ENCODE results near the gene STK35. TPM values are rescaled to one million over a fixed set of nuclear protein-coding genes. Genes with fewer than 3 reads are reported as not detected.
A peak's percentile ranks its signal among the peaks of the same experiment; 100 is the strongest.

STK35 gene
- total and polyA plus RNA-seq, 2 of the 13 experiments (the other 11 are each of a cell fraction or from before 2014, with no cell fraction given): 27.4 to 29.8 TPM

DNA sequence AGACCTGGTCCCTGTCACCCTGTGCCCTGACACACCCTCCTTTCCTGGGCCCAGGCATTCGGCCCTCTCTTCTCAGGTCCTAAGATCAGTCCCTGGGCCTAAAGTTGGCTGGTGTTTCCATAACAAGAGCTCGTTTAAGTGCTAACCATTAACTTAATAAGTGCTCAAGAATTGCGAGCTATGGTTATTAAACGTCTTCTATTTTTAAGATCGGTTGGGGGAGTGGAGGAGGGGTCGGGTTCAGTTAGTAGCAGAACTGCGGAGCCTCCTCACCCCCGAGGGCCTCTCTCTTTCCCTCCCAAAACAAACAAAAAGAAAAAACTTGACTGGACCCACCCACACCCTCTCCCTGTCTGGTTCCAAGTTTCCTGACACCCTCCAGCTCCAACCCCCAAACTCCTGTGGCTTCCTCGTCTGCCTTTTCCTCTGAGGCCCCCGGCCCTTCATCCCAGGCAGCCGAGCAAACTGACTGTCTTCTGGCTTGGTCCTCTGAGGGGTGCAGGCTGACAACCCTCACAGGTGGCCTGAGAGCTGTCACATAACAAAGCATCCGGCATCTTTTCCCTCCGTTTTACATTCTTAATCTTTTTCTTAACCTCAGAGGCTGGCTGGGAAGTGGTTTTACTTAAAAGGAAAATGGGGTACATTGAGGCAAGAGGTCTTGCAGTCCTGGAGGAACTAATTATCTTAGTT lies 2.0 kb downstream of the STK35 start (continued):
- TF ChIP-seq TBX2 (CRISPR knock-in tag; IDR thresholded peaks at IDR 0.05; ENCODE audit: borderline replicate concordance): no peak
- TF ChIP-seq ZNF761 (CRISPR knock-in tag; conservative IDR thresholded peaks at IDR 0.05): no peak
- TF ChIP-seq, protein P1, sequence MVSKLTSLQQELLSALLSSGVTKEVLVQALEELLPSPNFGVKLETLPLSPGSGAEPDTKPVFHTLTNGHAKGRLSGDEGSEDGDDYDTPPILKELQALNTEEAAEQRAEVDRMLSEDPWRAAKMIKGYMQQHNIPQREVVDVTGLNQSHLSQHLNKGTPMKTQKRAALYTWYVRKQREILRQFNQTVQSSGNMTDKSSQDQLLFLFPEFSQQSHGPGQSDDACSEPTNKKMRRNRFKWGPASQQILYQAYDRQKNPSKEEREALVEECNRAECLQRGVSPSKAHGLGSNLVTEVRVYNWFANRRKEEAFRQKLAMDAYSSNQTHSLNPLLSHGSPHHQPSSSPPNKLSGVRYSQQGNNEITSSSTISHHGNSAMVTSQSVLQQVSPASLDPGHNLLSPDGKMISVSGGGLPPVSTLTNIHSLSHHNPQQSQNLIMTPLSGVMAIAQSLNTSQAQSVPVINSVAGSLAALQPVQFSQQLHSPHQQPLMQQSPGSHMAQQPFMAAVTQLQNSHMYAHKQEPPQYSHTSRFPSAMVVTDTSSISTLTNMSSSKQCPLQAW (CRISPR knock-in tag; IDR thresholded peaks at IDR 0.05): peak; percentile 58; the same call in 1 of the 2 replicates
- no peak for TF ChIP-seq KLF13 (CRISPR knock-in tag; IDR thresholded peaks at IDR 0.05)
- TF ChIP-seq FOXO1 (CRISPR knock-in tag; IDR thresholded peaks at IDR 0.05): no peak
- TF ChIP-seq KLF9 (CRISPR knock-in tag; IDR thresholded peaks at IDR 0.05; ENCODE audit: low read depth): peak; percentile 81; the same call in 1 of the 2 replicates
- no peak for TF ChIP-seq ZSCAN20 (CRISPR knock-in tag; IDR thresholded peaks at IDR 0.05; ENCODE audit: borderline replicate concordance)
- TF ChIP-seq ZNF598 (CRISPR knock-in tag; IDR thresholded peaks at IDR 0.05; ENCODE audit: borderline replicate concordance): peak; percentile 9; the same call in 1 of the 2 replicates
- TF ChIP-seq SP2 (CRISPR knock-in tag; IDR thresholded peaks at IDR 0.05): peak; percentile 29; the same call in 1 of the 2 replicates
- no peak for TF ChIP-seq MTA3 (CRISPR knock-in tag; IDR thresholded peaks at IDR 0.05)
- peak; percentile 3; the same call in 1 of the 2 replicates for TF ChIP-seq ZSCAN25 (CRISPR knock-in tag; IDR thresholded peaks at IDR 0.05)
- no peak; the same call in 1 of the 2 replicates for TF ChIP-seq ZNF605 (CRISPR knock-in tag; IDR thresholded peaks at IDR 0.05)
- TF ChIP-seq ZNF703 (CRISPR knock-in tag; IDR thresholded peaks at IDR 0.05; ENCODE audit: borderline replicate concordance): no peak; the same call in 1 of the 2 replicates
- TF ChIP-seq ONECUT2 (CRISPR knock-in tag; IDR thresholded peaks at IDR 0.05): no peak
- TF ChIP-seq, protein P2, sequence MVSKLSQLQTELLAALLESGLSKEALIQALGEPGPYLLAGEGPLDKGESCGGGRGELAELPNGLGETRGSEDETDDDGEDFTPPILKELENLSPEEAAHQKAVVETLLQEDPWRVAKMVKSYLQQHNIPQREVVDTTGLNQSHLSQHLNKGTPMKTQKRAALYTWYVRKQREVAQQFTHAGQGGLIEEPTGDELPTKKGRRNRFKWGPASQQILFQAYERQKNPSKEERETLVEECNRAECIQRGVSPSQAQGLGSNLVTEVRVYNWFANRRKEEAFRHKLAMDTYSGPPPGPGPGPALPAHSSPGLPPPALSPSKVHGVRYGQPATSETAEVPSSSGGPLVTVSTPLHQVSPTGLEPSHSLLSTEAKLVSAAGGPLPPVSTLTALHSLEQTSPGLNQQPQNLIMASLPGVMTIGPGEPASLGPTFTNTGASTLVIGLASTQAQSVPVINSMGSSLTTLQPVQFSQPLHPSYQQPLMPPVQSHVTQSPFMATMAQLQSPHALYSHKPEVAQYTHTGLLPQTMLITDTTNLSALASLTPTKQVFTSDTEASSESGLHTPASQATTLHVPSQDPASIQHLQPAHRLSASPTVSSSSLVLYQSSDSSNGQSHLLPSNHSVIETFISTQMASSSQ (IDR thresholded peaks at IDR 0.05; ENCODE audit: low read depth): no peak
- TF ChIP-seq, protein P2 (CRISPR knock-in tag; IDR thresholded peaks at IDR 0.05; ENCODE audit: borderline replicate concordance): no peak
- TF ChIP-seq GLI4 (CRISPR knock-in tag; IDR thresholded peaks at IDR 0.05; ENCODE audit: borderline replicate concordance): peak; percentile 42; the same call in 1 of the 2 replicates
- no peak for TF ChIP-seq FLYWCH1 (CRISPR knock-in tag; IDR thresholded peaks at IDR 0.05)
- peak; percentile 53; the same call in 1 of the 2 replicates for TF ChIP-seq ZNF501 (CRISPR knock-in tag; IDR thresholded peaks at IDR 0.05)
- peak; percentile 49; the same call in 1 of the 2 replicates for TF ChIP-seq ZNF451 (CRISPR knock-in tag; IDR thresholded peaks at IDR 0.05)
- TF ChIP-seq, protein P3, sequence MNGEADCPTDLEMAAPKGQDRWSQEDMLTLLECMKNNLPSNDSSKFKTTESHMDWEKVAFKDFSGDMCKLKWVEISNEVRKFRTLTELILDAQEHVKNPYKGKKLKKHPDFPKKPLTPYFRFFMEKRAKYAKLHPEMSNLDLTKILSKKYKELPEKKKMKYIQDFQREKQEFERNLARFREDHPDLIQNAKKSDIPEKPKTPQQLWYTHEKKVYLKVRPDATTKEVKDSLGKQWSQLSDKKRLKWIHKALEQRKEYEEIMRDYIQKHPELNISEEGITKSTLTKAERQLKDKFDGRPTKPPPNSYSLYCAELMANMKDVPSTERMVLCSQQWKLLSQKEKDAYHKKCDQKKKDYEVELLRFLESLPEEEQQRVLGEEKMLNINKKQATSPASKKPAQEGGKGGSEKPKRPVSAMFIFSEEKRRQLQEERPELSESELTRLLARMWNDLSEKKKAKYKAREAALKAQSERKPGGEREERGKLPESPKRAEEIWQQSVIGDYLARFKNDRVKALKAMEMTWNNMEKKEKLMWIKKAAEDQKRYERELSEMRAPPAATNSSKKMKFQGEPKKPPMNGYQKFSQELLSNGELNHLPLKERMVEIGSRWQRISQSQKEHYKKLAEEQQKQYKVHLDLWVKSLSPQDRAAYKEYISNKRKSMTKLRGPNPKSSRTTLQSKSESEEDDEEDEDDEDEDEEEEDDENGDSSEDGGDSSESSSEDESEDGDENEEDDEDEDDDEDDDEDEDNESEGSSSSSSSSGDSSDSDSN (CRISPR knock-in tag; IDR thresholded peaks at IDR 0.05): no peak
- no peak for TF ChIP-seq NKX3-1 (CRISPR knock-in tag; IDR thresholded peaks at IDR 0.05)
- no peak for TF ChIP-seq REPIN1 (CRISPR knock-in tag; IDR thresholded peaks at IDR 0.05; ENCODE audit: borderline replicate concordance, low read depth)

Measured in HepG2 (cell line).